Muscle layer of duodenum (tissue), 2 donors: ENCODE measurements around the gene MAPK9.

Experiments
- H3K27ac ChIP-seq: one replicate; pipeline ENCODE4 v1.7.0; 2013; ENCODE audit warnings: mild to moderate bottlenecking, low read length
- H3K27me3 ChIP-seq: one replicate; pipeline ENCODE4 v1.7.0; 2013; ENCODE audit warnings: low read depth, mild to moderate bottlenecking, control low read depth, low read length
- H3K36me3 ChIP-seq, 2 donors: one replicate each; pipeline ENCODE4 v1.7.0; 2013; ENCODE audit warnings: low read length in 2 of 2, control low read depth in 1 of 2, mild to moderate bottlenecking in 1 of 2; ENCODE audit not compliant: insufficient read depth in 2 of 2, control insufficient read depth in 1 of 2
- H3K4me1 ChIP-seq, 2 donors: one replicate each; pipeline ENCODE4 v1.7.0; 2013; ENCODE audit warnings: low read length in 2 of 2, mild to moderate bottlenecking in 2 of 2, control low read depth in 1 of 2, moderate library complexity in 1 of 2; ENCODE audit not compliant: insufficient read depth in 2 of 2, control insufficient read depth in 1 of 2
- H3K4me3 ChIP-seq, 2 donors: one replicate each; pipeline ENCODE4 v1.7.0; 2013; ENCODE audit warnings: low read length in 2 of 2, low read depth in 1 of 2, mild to moderate bottlenecking in 1 of 2
- H3K9me3 ChIP-seq, 2 donors: one replicate each; pipeline ENCODE4 v1.7.0; 2013; ENCODE audit warnings: low read length in 2 of 2, control low read depth in 1 of 2, mild to moderate bottlenecking in 1 of 2; ENCODE audit not compliant: control insufficient read depth in 1 of 2
- donor health status: healthy.

MAPK9 gene

GRCh38 chr5:180290568-180291233 is 1.2 kb downstream of the MAPK9 start:
- H3K27me3 ChIP-seq = no peaks in the 10 kb centered on the region
- H3K9me3 ChIP-seq = no peaks in the 10 kb centered on the region
- H3K36me3 ChIP-seq = peaks cover 0 to 8% of the 10 kb centered on the region in 2 donors
- peaks cover 6 to 20% of the 10 kb centered on the region in 2 donors for H3K4me1 ChIP-seq
- no peak overlapping the region for H3K27ac ChIP-seq
- peak overlapping the region; percentile 55 to 73 for H3K4me3 ChIP-seq

DNA sequence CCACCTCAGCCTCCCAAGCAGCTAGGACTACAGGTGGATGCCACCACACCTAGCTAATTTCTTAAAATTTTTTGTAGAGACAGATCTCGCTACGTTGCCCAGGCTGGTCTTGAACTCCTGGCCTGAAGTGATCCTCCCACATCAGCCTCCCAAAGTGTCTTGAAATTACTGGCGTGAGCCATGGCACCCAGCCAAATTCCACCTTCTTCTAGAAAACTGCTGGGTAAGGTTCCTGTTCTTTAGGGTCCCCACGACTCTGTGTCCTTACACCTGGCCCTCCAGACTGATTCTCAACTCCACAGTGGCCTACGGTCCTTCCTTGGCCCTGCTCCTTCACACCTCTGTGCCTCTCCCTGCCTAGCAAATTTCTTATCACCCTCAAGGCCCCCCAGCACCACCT is 1.9 kb downstream of the MAPK9 start:
- Histone ChIP-seq H3K36me3 (peaks cover 0 to 8% of the 10 kb centered on the region in 2 donors), H3K9me3 (no peaks in the 10 kb centered on the region), H3K27ac (no peak overlapping the region), H3K4me1 (peaks cover 6 to 20% of the 10 kb centered on the region in 2 donors), H3K4me3 (no peak overlapping the region), H3K27me3 (no peaks in the 10 kb centered on the region)

- Histone ChIP-seq H3K9me3 (no peaks in the 10 kb centered on the region), H3K36me3 (peaks cover 0 to 8% of the 10 kb centered on the region in 2 donors), H3K4me1 (peaks cover 6 to 20% of the 10 kb centered on the region in 2 donors), H3K27me3 (no peaks in the 10 kb centered on the region), H3K27ac (no peak overlapping the region), H3K4me3 (no peak overlapping the region)
Measured at GRCh38 chr5:180289433-180289832, 2.5 kb downstream of the MAPK9 start.

- Histone ChIP-seq H3K27ac (no peak overlapping the region), H3K4me1 (peaks cover 10 to 11% of the 10 kb centered on the region in 2 donors), H3K9me3 (no peaks in the 10 kb centered on the region), H3K4me3 (no peak overlapping the region), H3K27me3 (no peaks in the 10 kb centered on the region), H3K36me3 (peaks cover 1 to 8% of the 10 kb centered on the region in 2 donors)
Measured at GRCh38 chr5:180287868-180288267, 4.0 kb downstream of the MAPK9 start.

DNA sequence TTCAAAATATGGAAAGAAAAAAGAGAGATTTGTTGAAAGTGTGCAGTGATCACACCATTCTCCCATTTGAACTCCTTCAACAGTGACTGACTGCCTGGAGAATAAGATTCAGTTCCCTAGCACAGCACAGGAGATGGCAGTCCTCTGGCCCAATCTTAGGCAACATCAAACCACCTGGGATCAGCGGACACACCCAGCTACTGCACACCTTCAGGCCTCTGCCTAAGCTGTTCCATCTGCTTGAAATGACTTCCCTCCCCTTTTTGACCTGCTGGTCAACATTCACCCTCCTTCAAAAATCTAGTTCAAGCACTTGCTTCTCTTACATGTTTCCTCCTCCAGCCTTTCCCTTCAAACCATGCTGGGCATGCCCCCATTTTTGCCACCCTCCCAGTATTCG is 4.5 kb downstream of the MAPK9 start:
- H3K27ac ChIP-seq = no peak overlapping the region
- H3K9me3 ChIP-seq = no peaks in the 10 kb centered on the region
- H3K4me1 ChIP-seq = peaks cover 10 to 13% of the 10 kb centered on the region in 2 donors
- no peaks in the 10 kb centered on the region for H3K27me3 ChIP-seq
- peaks cover 4 to 8% of the 10 kb centered on the region in 2 donors for H3K36me3 ChIP-seq
- no peak overlapping the region for H3K4me3 ChIP-seq

DNA sequence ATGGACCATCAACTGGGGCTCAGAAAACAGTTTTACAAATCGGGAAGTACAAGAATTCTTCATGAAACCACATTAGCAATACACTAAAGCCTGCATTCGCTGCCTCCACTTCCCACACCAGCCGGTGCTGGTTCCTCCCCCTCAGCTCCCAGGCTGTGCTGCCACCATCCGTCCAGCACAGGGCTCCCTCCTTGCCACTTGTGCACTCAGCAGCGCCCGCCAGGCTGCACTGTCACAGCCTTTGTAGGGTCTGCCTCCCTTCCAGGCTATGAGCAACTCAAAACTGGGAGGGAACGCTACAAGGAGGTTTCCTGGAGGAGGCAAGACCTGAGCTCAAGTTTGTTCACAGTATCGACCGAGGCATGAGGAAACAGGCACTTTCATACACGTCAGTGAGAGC is 7.7 kb downstream of the MAPK9 start:
- H3K27ac ChIP-seq = no peak overlapping the region
- peaks cover 3 to 4% of the 10 kb centered on the region in 2 donors for H3K4me1 ChIP-seq
- no peak overlapping the region for H3K4me3 ChIP-seq
- peaks cover 0 to 4% of the 10 kb centered on the region in 2 donors for H3K9me3 ChIP-seq
- H3K36me3 ChIP-seq = peaks cover 16% of the 10 kb centered on the region in 2 donors
- no peaks in the 10 kb centered on the region for H3K27me3 ChIP-seq

- peaks cover 3 to 4% of the 10 kb centered on the region in 2 donors for H3K4me1 ChIP-seq
- H3K9me3 ChIP-seq = peaks cover 0 to 4% of the 10 kb centered on the region in 2 donors
- no peak overlapping the region for H3K4me3 ChIP-seq
- peaks cover 18% of the 10 kb centered on the region in 2 donors for H3K36me3 ChIP-seq
- no peak overlapping the region for H3K27ac ChIP-seq
- H3K27me3 ChIP-seq = no peaks in the 10 kb centered on the region
Measured at GRCh38 chr5:180283026-180283615, 8.8 kb downstream of the MAPK9 start.

- Histone ChIP-seq H3K36me3 (peaks cover 23 to 26% of the 10 kb centered on the region in 2 donors), H3K9me3 (peaks cover 0 to 4% of the 10 kb centered on the region in 2 donors), H3K4me3 (no peak overlapping the region), H3K27me3 (no peaks in the 10 kb centered on the region), H3K27ac (no peak overlapping the region), H3K4me1 (peaks cover 3 to 4% of the 10 kb centered on the region in 2 donors)
Measured at GRCh38 chr5:180282281-180282680, 9.6 kb downstream of the MAPK9 start.

DNA sequence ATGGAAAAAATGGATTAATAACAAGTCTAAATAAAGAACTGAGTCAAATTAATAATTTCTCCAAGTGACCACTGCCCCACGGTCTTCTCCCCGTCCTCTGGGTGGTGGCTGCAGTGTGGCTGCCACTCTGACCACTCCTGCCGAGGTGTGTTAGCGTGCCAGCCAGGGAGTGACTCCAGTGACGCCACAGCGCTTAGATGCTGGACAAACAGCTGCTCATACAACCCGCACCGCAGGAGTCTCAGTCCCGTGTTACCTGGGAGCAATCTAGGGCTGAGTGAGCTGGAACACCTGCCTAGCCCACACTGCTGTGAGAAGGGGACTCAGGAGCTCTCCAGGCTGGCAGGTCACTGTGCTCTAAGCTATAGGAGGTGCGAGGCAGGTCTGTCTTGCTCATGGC is 10.2 kb downstream of the MAPK9 start:
- Histone ChIP-seq H3K4me1 (peaks cover 3 to 4% of the 10 kb centered on the region in 2 donors), H3K9me3 (peaks cover 0 to 4% of the 10 kb centered on the region in 2 donors), H3K4me3 (no peak overlapping the region), H3K27me3 (no peaks in the 10 kb centered on the region), H3K27ac (no peak overlapping the region), H3K36me3 (peaks cover 25 to 30% of the 10 kb centered on the region in 2 donors)

DNA sequence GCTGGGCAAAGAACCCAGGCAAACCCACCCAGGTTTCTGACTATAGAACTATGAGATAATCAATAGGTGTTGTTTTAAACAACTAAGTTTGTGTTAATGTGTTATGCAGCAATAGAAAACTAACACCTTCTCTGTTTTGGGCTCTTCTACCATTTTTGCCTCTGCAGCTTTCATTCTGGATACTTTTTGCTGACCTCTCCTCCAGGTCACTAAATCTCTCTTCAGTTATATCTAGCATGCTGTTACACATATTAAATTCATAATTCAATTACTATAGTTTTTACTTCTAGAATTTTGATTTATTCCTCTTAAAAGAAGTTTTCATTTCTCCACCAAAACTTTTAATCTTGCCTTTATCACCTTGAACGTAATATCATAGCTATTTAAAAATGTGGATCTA is 17.2 kb downstream of the MAPK9 start:
- Histone ChIP-seq H3K9me3 (peaks cover 19 to 28% of the 10 kb centered on the region in 2 donors), H3K27ac (no peak overlapping the region), H3K4me3 (no peak overlapping the region), H3K27me3 (no peaks in the 10 kb centered on the region), H3K4me1 (no peaks in the 10 kb centered on the region), H3K36me3 (peaks cover 20 to 48% of the 10 kb centered on the region in 2 donors)

GRCh38 chr5:180271221-180271620 is 20.7 kb downstream of the MAPK9 start:
- Histone ChIP-seq H3K36me3 (peaks cover 14 to 57% of the 10 kb centered on the region in 2 donors), H3K4me1 (no peaks in the 10 kb centered on the region), H3K27ac (no peak overlapping the region), H3K4me3 (no peak overlapping the region), H3K27me3 (no peaks in the 10 kb centered on the region), H3K9me3 (peaks cover 37 to 41% of the 10 kb centered on the region in 2 donors)
